Cortex of kidney (tissue), 1 donor: ENCODE measurements around the gene NFYC.

Experiments used
- DNase-seq: peaks from one replicate; lab custom pipeline; 2025; lab: John Stamatoyannopoulos, UW

NFYC gene

DNA sequence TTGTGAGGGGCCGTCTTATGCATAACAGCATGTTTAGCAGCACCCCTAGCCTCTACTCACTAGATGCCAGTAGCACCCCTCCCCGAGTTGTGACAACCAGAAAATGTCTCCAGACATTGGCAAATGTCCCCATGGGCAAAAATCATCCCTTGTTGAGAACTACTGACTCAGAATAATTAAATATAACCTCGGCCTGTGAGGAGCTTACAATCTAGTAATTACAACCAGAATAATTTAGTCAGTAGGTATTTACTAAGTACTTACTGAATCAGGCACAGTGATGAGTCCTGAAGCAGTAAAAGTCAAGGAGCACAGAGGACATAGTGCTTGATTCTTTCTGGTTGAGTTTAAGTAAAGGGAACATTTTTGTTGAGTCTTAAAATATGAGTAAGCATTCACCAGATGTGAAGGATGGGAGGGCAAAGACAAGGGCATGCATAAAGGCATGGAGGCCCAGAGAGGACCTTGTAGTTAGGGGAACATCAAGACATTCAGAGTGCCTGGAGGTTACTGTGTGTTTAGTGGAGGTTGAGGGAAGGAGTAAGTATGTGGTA, 48.0 kb downstream of the NFYC start:
- DNase-seq: no peak

DNA sequence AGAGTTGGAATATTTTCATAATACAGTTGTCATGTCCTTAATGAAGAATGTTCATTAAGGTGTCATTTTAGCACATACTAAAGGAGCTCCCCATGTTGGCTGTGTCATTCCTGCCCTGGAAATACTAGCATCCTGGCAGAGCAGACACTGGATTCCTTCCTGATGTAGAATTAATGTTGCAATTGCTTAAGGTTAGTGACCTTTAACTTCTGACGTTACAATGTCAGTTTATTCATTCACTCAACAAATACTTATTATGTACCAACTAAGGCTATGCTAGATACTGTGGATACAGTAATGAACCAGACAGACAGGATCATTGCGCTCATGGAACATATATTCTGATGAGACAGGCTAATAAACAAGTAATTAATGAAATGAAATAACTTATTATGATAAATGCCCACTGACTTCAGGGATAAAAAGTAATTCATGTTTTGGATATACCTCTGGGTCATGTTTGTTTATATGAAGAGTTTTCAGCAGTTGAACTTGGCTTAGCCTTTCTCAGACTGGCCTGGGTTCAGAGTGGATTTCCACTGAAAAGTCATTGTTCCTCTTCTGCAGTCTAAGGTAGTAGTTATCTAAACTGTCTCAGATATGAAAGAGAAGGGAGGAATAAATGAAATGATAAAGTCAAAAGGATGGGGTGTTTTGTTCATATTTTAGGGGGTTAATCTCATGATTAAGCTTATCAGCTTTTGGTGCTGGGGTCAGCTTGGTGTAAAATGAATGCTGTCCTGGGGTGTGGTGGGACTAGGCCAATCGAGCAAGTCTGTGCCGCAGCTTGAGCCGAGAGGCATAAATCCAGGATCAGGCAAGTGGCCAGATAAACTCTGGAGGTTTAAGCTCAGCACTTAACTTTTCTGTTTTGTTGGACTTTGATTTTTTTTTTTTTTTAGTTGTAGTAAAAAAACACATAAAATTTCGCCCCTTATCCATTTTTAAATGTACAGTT, 48.8 kb downstream of the NFYC start:
- DNase-seq: no peak

DNA sequence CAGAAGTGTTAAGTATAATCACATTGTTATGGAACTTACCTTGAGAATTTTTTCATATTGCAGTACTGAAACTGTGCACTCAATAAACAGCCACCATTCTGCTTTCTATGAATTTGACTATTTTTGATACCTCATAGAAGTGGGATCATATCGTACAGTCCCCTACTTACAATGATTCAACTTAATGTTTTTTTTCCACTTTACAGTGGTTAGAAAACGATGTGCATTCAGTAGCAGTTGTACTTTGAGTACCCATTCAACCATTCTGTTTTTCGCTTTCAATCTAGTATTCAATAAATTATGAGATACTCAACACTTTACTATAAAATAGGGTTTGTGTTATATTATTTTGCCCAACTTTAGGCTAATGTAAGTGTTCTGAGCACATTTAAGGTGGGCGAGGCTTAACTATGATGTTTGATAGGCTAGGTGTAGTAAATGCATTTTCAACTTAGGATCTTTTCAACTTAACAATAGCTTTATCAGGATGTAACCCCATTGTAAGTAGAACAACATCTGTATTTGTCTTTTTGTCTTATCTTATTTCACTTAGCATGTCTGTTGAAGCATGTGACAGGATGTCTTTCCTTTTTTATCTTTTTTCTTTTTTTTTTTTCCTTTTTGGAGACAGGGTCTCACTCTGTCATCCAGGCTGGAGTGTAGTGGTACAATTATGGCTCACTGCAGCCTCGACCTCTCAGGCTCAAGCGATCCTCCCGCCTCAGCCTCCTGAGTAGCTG, 49.7 kb downstream of the NFYC start:
- DNase-seq: no peak

DNA sequence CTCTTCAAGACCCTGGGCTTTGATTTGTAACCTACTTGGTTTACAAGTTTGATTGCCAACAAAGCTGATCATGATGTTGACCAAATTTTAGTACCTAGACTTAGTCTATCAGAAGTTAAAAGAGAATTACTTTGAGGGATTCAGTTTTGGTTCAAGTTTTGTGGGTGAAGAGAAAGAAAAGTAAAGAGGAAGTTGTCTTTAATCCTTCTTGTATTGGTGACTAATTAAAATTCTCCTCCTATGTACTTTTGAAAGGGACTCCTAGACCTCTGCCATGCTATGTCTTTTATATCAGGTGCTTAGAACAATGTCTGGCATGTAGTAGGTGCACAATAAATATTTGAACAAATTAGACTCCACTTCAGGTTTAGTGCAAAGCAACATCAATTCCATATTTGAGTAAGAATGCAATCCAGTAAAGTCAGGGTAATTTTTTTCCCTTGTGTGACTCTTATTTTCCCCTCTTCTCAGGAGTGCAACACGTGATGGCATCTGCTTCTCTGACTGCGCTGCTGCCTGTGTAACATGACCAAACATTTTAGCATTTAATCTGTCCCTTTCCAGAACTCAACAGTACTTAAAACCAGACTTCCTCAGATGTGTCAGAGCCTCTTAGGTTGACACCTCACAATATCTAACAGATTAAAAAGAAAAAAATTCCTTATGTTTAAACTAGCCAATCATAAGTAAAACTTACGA, 51.0 kb downstream of the NFYC start:
- no peak for DNase-seq

DNA sequence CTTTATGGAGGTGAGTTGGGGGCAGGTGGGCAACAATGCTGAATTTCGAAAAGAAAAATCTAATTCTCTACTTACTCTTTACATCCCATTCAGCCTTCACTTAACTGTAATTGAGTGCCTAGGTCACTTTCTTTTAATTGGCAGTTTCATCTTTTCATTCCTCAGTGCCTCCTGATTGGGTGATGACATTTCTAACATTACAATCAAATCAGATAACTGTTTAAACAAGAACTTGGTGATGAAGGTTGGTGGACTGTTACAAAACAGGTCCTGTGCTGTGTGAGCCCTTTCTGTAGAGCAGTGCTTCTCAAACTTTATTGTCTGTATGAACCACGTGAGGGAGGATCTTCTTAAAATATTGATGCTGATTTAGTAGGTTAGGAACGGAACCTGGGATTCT, 51.9 kb downstream of the NFYC start:
- DNase-seq: no peak

DNA sequence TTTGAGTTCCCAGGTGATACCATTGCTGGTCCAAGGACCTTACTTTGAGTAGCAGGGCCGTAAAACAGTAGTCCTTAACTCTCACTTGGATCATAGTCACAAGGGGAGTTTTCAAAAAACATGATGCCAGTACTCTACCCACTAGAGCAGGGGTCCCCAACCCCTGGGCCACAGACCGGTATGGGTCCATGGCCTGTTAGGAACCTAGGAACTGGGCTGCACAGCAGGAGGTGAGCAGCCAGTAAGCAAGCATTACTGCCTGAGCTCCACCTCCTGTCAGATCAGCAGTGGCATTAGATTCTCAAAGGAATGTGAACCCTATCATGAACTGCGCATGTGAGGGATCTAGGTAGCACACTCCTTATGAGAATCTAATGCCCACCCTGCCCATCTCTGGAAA, 52.4 kb downstream of the NFYC start:
- DNase-seq: no peak

DNA sequence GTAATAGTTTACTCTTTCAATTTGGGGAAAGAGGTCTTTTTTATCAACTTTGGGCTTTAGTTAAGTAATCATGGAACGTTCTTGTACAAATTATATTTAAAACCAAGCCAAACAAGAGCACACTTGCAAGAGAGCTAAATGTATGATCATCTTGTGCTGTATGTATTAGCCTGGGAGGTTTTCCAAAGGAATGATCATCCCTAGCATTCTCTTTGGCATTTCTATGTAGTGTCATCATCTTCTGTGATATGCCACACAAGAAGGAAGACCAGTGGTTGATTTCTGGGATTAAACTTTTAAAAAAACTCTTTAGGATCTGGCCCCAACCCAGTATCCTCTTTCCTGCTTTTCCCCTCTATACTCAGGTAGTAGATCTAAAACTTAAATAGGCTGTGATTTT, 53.7 kb downstream of the NFYC start:
- no peak for DNase-seq

DNA sequence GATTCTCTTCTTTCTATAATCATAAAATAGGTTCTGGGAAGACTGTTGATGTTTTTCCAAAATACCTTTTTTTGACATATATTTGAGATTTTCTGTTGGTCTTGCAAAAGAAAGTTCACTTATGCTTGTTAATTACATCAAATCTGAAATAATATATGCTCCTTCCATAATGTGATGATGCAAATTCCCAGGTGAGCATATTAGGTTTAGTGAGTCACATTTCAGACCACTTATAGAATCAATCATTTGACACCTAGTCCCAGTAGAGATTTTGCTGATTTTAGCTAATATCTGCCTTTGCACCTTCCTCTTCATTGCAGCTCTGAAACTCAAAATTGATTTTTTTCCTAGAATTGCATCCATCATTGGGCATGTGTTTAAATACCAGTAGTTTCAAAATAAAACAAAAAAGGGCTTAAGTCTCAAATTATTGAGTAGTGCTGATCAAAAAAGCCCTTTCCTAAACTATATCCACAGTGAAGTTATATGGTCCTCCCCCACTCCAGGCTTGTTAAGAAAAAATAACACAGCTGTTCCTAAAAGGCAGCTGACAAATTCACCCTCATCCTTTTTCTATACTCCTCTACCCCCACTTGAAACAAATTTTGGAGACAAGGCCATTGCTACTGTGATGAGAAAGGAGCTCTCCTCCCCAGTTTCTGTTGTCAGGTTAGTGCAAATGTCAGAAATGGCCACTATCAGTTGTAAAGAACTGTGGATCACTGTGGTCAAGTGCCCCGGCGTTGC, 55.0 kb downstream of the NFYC start:
- DNase-seq: no peak

DNA sequence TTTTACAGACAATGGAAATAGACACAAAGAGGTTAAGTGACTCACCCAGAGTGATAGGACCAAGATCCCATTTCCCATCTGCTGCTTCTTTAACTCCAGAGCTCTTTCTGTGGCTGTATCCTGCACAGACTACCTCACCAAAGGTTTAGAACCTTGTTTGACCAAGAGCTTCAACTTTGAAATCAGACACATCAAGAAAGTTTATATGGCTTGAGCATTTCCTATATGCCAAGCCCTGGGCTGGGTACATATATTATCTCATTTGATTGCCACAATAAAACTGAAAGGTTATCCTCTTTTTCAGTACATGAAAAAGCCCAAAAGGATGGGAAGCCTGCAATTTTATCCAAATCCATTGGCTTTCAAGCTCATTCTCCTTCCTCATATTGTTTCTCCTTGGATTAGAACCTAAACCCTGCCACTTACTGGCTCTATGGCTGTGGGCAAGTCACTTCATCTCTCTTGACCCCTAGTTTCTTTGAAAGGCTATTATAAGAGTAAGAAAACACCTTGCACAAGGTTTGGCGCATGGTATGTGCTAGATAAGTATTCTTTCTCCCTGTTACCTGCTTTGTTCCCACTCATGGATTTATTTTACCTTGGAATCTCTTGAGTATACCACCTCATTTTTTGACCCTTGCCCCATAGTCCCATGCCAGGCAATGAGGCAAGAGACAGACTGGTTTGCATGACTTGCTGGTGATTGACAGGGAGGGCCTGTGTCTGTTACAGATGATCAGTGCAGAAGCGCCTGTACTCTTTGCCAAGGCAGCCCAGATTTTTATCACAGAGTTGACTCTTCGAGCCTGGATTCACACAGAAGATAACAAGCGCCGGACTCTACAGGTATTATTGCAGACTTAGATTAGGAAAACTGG, 57.6 kb downstream of the NFYC start:
- no peak for DNase-seq

DNA sequence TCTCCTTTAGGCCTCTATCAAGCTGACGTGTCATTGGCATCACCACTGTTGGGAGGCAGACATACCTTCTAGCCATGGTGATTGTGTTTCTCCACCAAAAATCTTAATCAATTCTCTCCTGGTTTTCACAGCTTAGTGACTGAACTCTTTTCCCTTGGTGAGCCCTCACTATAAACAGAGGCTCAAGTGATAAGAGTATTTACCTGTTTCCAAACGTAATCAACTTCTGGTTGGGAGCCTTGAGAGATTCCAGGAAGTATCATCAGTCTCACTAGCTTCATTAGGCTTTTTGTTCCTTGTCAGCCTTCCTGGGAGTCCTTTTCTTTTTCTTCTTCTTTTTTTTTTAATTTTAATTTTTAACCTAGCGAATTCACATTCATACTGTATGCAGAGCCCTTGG, 58.3 kb downstream of the NFYC start:
- no peak for DNase-seq

DNA sequence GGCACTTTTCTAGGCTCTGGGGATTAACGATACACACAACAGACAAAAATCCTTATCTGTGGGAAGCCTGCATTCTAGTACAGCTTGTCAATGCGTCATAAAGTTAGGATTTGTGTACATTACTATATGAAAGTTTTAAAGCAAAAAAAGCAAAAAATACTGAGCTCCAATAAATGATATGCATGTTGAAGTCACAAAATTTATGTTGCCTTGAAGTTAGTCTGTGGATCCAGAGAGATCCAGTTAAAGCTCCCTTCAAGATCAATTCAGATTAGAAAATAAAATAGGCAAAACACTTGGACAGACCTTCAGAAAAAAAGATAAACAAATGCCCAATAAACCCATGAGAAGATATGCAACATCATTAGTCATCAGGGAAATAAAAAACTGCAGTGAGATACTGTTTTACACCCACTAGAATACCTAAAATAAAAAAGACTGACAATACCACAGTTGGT, 59.0 kb downstream of the NFYC start:
- DNase-seq: no peak

DNA sequence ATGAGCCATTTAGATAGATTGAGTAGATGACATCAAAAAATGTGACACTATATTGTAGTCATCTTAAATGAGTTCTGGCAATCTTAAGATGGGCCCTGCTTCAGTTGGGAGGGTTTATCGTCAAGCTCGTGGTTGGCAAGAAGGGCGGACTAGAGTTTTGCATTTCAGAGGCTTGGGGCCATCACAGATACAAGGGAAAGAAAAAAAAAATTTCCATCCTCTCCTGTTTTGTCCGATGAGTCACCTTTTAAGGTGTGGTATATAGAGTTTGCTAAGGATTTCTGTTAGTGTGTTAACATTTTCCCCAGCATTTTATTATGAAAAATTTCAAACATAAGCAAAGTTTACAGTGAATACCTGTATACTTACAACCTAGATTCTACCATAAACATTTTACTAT, 60.3 kb downstream of the NFYC start:
- DNase-seq: no peak

DNA sequence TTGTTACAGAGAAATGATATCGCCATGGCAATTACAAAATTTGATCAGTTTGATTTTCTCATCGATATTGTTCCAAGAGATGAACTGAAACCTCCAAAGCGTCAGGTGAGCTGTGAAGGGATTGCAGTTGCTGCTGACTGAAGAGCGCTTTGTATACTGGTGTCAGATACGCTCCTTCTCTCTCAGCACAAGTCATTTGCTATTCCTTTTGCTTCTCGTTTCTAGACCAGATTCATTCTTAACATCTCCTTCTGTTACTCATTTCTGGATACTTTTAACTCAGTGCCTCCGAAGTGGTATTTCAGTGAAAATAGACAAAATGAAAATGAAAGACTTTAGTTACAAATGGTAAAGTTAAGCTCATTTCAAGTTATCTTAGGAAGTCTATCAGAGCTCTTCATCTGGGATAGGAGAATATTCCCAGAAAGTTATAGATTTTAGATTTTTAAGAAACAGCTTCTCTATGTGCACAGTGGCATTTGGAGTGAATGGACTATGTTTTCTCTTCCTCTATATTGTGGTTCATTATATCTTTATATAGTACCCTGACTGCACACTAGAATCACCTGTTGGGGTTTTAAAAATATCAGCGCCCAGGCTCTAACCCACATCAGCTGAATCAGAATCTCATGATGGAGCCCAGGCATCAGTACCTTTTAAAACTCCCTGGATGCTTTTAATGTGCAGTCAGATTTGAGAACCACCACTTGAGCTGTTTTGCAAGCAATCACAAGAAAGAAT, 61.8 kb downstream of the NFYC start:
- DNase-seq: no peak

DNA sequence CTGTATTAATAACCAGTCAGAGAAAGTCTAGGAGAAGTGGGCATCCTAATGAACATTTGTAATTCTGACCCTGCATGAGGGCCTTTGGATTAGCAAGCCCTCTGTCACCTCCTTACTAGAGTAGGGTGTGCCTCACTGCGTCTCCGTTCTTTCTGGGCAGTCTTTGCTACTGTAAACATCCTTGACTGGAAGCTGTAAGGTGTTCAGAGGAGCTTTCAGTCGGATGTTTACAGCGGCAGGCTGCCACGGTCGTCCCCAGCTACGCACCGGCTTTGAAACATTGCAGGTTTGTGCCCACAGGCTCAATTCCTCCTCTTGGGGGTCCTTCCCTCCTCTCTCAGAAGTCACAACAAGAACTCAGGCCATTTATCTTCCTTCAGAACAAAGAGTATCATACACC, 62.7 kb downstream of the NFYC start:
- no peak for DNase-seq

DNA sequence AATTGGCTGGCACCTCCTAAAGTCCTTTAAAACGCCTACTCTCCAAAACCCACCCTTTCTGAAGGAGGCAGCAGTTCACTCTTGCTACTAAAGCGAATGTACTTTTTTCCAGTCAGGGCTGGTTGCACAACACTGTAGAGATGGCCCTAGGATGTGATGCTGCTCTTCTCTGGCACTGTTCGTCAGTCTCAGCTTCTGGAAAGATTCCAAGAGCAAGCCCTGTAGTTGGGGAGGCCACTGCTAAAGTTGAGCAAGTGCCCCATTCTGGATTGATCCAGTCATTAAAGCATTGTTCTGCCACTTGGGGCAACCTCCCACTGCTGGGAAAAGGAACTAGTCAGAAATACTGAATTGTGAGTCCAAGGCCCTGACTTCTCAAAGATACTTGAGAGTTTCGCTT, 63.6 kb downstream of the NFYC start:
- no peak for DNase-seq

DNA sequence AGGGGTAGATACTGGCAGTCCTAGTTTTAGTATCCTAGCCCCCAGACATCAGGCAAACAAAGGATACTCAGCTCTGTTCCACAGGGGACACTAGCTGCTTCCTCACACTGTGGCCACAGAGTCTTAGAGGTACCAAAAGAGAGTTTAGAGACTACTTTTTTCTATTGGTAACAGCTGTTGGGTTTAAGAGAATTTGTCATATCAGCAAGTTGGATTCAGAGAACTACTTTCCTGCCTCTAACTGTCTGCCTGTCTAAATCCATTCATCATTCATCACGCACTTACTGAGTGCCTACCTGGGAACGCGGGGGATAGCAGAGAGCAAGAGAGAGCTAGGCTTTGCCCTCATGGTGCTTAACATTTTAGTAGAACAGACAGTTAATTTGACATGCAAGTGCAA, 65.0 kb downstream of the NFYC start:
- no peak for DNase-seq

DNA sequence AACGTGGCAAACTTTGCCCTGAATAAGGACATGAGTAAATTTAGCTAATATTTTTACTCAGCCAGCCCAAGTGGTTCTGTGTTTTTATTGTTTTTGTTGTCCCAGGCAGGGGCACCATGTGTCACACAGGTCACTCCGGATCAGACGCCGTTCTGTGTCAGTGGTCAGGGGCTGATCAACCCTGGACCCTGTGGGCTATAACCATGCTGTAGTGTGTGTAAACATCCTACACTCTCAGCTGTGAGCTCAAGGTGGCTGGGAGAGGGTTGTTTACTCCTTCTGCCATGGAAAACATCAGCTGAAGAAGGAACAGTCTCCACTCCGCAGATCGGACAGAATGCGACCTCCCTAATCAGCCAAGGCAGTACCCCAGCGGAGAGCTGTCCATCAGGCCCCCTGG, 65.6 kb downstream of the NFYC start:
- no peak for DNase-seq

DNA sequence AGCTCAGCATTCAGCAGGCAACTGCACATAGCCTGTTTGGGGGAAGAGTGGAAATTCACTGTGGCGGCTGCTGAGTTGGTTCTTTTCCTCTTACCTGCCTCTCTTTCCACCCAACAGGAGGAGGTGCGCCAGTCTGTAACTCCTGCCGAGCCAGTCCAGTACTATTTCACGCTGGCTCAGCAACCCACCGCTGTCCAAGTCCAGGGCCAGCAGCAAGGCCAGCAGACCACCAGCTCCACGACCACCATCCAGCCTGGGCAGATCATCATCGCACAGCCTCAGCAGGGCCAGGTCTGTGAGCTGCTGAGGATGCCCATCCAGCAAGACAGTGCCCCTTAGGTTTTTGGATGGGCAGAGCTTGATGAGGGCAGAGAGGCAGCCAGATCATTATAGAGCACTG, 66.5 kb downstream of the NFYC start:
- no peak for DNase-seq

DNA sequence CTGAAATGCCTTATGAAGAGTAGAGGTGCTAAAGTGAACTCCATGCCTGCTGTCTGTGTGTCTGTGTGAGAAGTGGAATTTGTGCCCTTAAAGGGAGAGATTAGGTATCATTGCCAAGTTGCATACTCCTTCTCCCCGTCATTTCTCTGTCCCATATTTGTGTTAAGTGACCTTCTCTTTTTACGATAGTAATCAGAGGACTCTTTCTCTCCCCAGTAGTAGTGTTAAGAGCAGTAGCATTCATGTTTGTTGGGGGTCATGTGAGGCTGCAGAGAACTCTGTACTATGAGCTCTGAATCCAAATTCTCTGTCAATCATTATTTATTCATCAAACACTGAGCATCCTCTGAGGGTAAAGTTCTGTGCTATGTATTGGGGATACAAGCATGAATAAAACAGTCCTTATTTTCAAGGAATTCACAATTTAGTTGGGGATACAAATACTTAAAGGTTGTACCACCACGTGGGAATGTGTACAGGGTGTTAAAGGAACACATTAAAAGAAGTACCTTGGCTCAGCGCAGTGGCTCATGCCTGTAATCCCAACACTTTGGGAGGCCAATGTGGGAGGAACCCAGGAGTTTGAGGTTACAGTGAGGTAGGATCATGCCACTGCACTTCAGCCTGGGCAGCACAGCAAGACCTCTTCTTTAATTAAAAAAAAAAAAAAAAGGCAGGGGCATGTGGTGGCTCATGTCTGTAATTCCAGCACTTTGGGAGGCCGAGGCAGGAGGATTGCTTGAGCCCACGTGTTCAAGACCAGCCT, 67.3 kb downstream of the NFYC start:
- no peak for DNase-seq
